Endothelial cell of umbilical vein (primary cell): ENCODE results near the gene CCNL2. TPM values are rescaled to one million over a fixed set of nuclear protein-coding genes. Genes with fewer than 3 reads are reported as not detected.

Source experiments
- BruUV-seq: library from RNA; stranded (reverse); fragments of 400-500 nt; replicated peaks from 2 replicates; lab custom pipeline; 2021; lab: Mats Ljungman, UMichigan
- CTCF ChIA-PET: fragments of 300-600, 350-600 bp; sonication (Branson Sonifier 250); formaldehyde crosslinking; loops from one replicate; lab custom pipeline; 2021; ENCODE audit warnings: antibody characterized with exemption, inconsistent platforms; lab: Charles Lee
- POLR2A ChIA-PET: fragments of 300-600, 350-600 bp; sonication (Branson Sonifier 250); formaldehyde crosslinking; loops from one replicate; lab custom pipeline; 2021; ENCODE audit warnings: antibody characterized with exemption, inconsistent platforms; lab: Charles Lee
- DNase-seq: peaks from one replicate; pipeline ENCODE4 v3.0.0-alpha.2; 2011; ENCODE audit warnings: low read depth, low spot score
- FAIRE-seq: peaks from 2 replicates; lab custom pipeline; 2011; peaks lifted over from hg19 to GRCh38; lab: Jason Lieb, UNC
- H2AFZ ChIP-seq: 2 replicates; pipeline ENCODE4 v1.6.0; 2012; ENCODE audit warnings: low read depth, low read length, control low read depth, inconsistent platforms
- H3K27ac ChIP-seq: 2 replicates; pipeline ENCODE4 v1.5.1; 2011; ENCODE audit warnings: low read depth, mild to moderate bottlenecking, control low read depth, low read length, moderate library complexity; ENCODE audit not compliant: insufficient read depth
- H3K27me3 ChIP-seq, 2 experiments: 2 replicates each; pipeline versions ENCODE4 v1.6.0 to v1.6.1; 2011; ENCODE audit warnings: low read length in 2 of 2, mixed read lengths in 1 of 2; ENCODE audit not compliant: control insufficient read depth in 2 of 2, insufficient read depth in 2 of 2
- H3K36me3 ChIP-seq, 2 experiments: 2 replicates in 1 of 2; 3 replicates in 1 of 2; pipeline ENCODE4 v1.5.1; 2011; ENCODE audit warnings: low read length in 2 of 2, mild to moderate bottlenecking in 1 of 2, moderate library complexity in 1 of 2; ENCODE audit not compliant: control insufficient read depth in 2 of 2, insufficient read depth in 2 of 2; ENCODE audit errors: extremely low read depth in 1 of 2
- H3K4me1 ChIP-seq: 3 replicates; pipeline ENCODE4 v1.5.1; 2011; ENCODE audit warnings: mild to moderate bottlenecking, low read length; ENCODE audit not compliant: control insufficient read depth, insufficient read depth; ENCODE audit errors: extremely low read depth
- H3K4me2 ChIP-seq: 2 replicates; pipeline ENCODE4 v1.6.1; 2011; ENCODE audit warnings: low read length, control low read depth, mixed read lengths; ENCODE audit not compliant: insufficient read depth
- H3K4me3 ChIP-seq, 3 experiments: fragments of 200-600 bp in 1 of 3; sonication (generic), shearing (Covaris generic) in 1 of 3; replicated peaks in 1 of 3; 2 replicates each; pipeline ENCODE4 v1.5.1; 2011 to 2016; ENCODE audit warnings: control low read depth in 3 of 3, low read length in 3 of 3, mild to moderate bottlenecking in 2 of 3, inconsistent platforms in 1 of 3, low read depth in 1 of 3, moderate library complexity in 1 of 3; ENCODE audit not compliant: insufficient read depth in 1 of 3
- H3K79me2 ChIP-seq: 2 replicates; pipeline ENCODE4 v1.6.0; 2012; ENCODE audit warnings: low read length, inconsistent platforms; ENCODE audit not compliant: control insufficient read depth, insufficient read depth
- H3K9ac ChIP-seq: replicated peaks from 2 replicates; pipeline ENCODE3; 2011; ENCODE audit warnings: low read length, control low read depth; ENCODE audit not compliant: insufficient read depth; ENCODE audit errors: extremely low read depth
- H3K9me1 ChIP-seq: replicated peaks from 3 replicates; pipeline ENCODE4 v1.6.0; 2011; ENCODE audit warnings: mild to moderate bottlenecking, low read length; ENCODE audit not compliant: control insufficient read depth, insufficient read depth; ENCODE audit errors: extremely low read depth
- H3K9me3 ChIP-seq: replicated peaks from 2 replicates; pipeline ENCODE4 v1.5.1; 2012; ENCODE audit warnings: low read length, inconsistent platforms; ENCODE audit not compliant: control insufficient read depth, insufficient read depth
- H4K20me1 ChIP-seq: replicated peaks from 2 replicates; pipeline ENCODE3; 2011; ENCODE audit warnings: mild to moderate bottlenecking, low read length; ENCODE audit not compliant: control insufficient read depth, insufficient read depth; ENCODE audit errors: extremely low read depth
- CTCF ChIP-seq, 2 donors: IDR thresholded peaks; 1 replicate in 1 of 2; 2 replicates in 1 of 2; pipeline ENCODE4 v1.5.1; 2011; ENCODE audit warnings: low read length in 2 of 2, mild to moderate bottlenecking in 2 of 2, moderate library complexity in 2 of 2, control low read depth in 1 of 2, inconsistent platforms in 1 of 2, low read depth in 1 of 2; ENCODE audit not compliant: insufficient read depth in 1 of 2; ENCODE audit errors: extremely low read depth in 1 of 2
- EZH2 ChIP-seq: IDR thresholded peaks from 2 replicates; pipeline ENCODE4 v1.6.1; 2012; ENCODE audit warnings: borderline replicate concordance, low read depth, mild to moderate bottlenecking, moderate library complexity, low read length, inconsistent platforms; ENCODE audit not compliant: severe bottlenecking
- FOS ChIP-seq: IDR thresholded peaks from 2 replicates; pipeline ENCODE4 v1.6.1; 2011; ENCODE audit warnings: mild to moderate bottlenecking, low read length, moderate library complexity, borderline replicate concordance; ENCODE audit not compliant: insufficient read depth
- GATA2 ChIP-seq: IDR thresholded peaks from 2 replicates; pipeline ENCODE4 v1.7.0; 2011; ENCODE audit warnings: low read depth, mild to moderate bottlenecking, moderate library complexity, mixed read lengths, low read length; ENCODE audit not compliant: insufficient read length, insufficient read depth
- JUN ChIP-seq: IDR thresholded peaks from 2 replicates; pipeline ENCODE4 v1.6.1; 2011; ENCODE audit warnings: borderline replicate concordance, low read depth; ENCODE audit not compliant: insufficient read length, insufficient read depth
- MAX ChIP-seq: IDR thresholded peaks from 2 replicates; pipeline ENCODE4 v1.6.1; 2011; ENCODE audit not compliant: insufficient read depth, insufficient read length
- MYC ChIP-seq: IDR thresholded peaks from one replicate; pipeline ENCODE4 v1.6.1; 2011; ENCODE audit warnings: mild to moderate bottlenecking, low read depth, low read length
- POLR2A ChIP-seq: IDR thresholded peaks from 2 replicates; pipeline ENCODE4 v1.6.1; 2012; ENCODE audit warnings: low read depth, mild to moderate bottlenecking, control low read depth, low read length
- POLR2AphosphoS5 ChIP-seq: IDR thresholded peaks from 2 replicates; pipeline ENCODE4 v1.6.1; 2012; ENCODE audit warnings: low read depth, mild to moderate bottlenecking, control low read depth, low read length, moderate library complexity; ENCODE audit not compliant: insufficient read depth
- dilution Hi-C: fragments of 300-500 bp; cut with MboI; formaldehyde crosslinking; loops from one replicate; pipeline ENCODE4 v1.15.0; 2019; ENCODE audit warnings: low sequenced_read_pairs; ENCODE audit not compliant: extremely low pct_ligation_motif_present
- intact Hi-C: fragments of 100-400 bp; cut with micrococcal nuclease; formaldehyde crosslinking; loops from one replicate; pipeline ENCODE4 v1.10.0; 2022
- polyA plus RNA-seq, 4 experiments: library from polyadenylated mRNA; depleted of rRNA in 3 of 4; stranded (reverse) in 3 of 4; unstranded in 1 of 4; fragments of >200 nt; gene quantifications; 2 replicates each; pipeline versions ENCODE4 v1.2.1 to v1.2.3, GENCODE V29; 2011 to 2012; ENCODE audit warnings: missing spikeins in 1 of 4
- total RNA-seq: library from RNA; stranded (reverse); gene quantifications from 2 replicates; pipeline ENCODE4 v1.2.3, GENCODE V29; 2021

CCNL2 gene
- total and polyA plus RNA-seq, 2 donors (not counting 3 experiments of a cell fraction or from before 2014, with no cell fraction given) = 188 to 209 TPM

GRCh38 chr1:1336931-1337792, 62.0 kb downstream of the CCNL2 start:
- FAIRE-seq = no peak
- Histone ChIP-seq H2AFZ (no peak overlapping the region), H3K27ac (no peak overlapping the region), H3K9me3 (no peaks in the 10 kb centered on the region), H3K79me2 (no peaks in the 10 kb centered on the region), H3K4me1 (no peaks in the 10 kb centered on the region), H3K9me1 (no peaks in the 10 kb centered on the region), H3K36me3 (peaks cover 0 to 17% of the 10 kb centered on the region in 2 experiments), H3K9ac (no peak overlapping the region), H4K20me1 (no peaks in the 10 kb centered on the region), H3K4me2 (no peak overlapping the region), H3K4me3 (no peak overlapping the region), H3K27me3 (no peaks in the 10 kb centered on the region)
- no peak for DNase-seq
- CTCF ChIA-PET = interaction anchor here (1.7 kb wide), 1 partner anchor 11 kb away, joined by 4 read pairs; no protein-coding TSS in a partner anchor
- intact Hi-C loops (no loop called here), dilution Hi-C loops (no loop called here)
- POLR2A ChIA-PET = no interaction called here
- no TSS peak for BruUV-seq
- TF ChIP-seq MYC (no peak), JUN (no peak), MAX (no peak), POLR2A (no peak)

GRCh38 chr1:1336446-1336845, 62.7 kb downstream of the CCNL2 start:
- POLR2A ChIA-PET = no interaction called here
- DNase-seq (no peak), FAIRE-seq (no peak)
- TF ChIP-seq GATA2 = no peak
- TF ChIP-seq POLR2A = no peak
- no peak for TF ChIP-seq CTCF (IDR thresholded peaks at IDR 0.05; ENCODE audit: extremely low read depth in 1 of 2, insufficient read depth in 1 of 2, low read depth in 1 of 2, low read length in 2 of 2)
- TF ChIP-seq FOS = no peak
- TF ChIP-seq POLR2AphosphoS5 = no peak
- no peak for TF ChIP-seq JUN
- TF ChIP-seq MAX = no peak
- no peak for TF ChIP-seq EZH2
- no peak for TF ChIP-seq MYC
- Histone ChIP-seq H3K4me2 (no peak overlapping the region), H3K27me3 (no peaks in the 10 kb centered on the region), H3K9me1 (no peaks in the 10 kb centered on the region), H3K9me3 (no peaks in the 10 kb centered on the region), H4K20me1 (no peaks in the 10 kb centered on the region), H3K9ac (no peak overlapping the region), H3K36me3 (peaks cover 0 to 14% of the 10 kb centered on the region in 2 experiments), H2AFZ (no peak overlapping the region), H3K79me2 (no peaks in the 10 kb centered on the region), H3K4me3 (no peak overlapping the region), H3K27ac (no peak overlapping the region), H3K4me1 (no peaks in the 10 kb centered on the region)
- dilution Hi-C loops (no loop called here), intact Hi-C loops (no loop called here)
- CTCF ChIA-PET = interaction anchor here (1.7 kb wide), 1 partner anchor 11 kb away, joined by 4 read pairs; no protein-coding TSS in a partner anchor
- no TSS peak for BruUV-seq
